KBM-7 (cell line): ENCODE results near the gene C3orf22.

Experiments
- DNase-seq: peaks from one replicate; pipeline ENCODE4 v3.0.0-alpha.2; 2015
- in situ Hi-C: fragments of 300-500 bp; cut with MboI; formaldehyde crosslinking; loops from 2 replicates; pipeline ENCODE4 v1.14.3; 2020; ENCODE audit warnings: low sequenced_read_pairs, low pct_unique_long_range_greater_than_20kb, mixed read lengths

C3orf22 gene

GRCh38 chr3:126533506-126533905, 25.2 kb downstream of the C3orf22 start:
- no peak for DNase-seq

GRCh38 chr3:126531051-126531330, 27.7 kb downstream of the C3orf22 start:
- in situ Hi-C loops = no loop called here
- DNase-seq = no peak

More at GRCh38 chr3:126533506-126533905, 25.2 kb downstream of the C3orf22 start:
- in situ Hi-C loops = no loop called here

- in situ Hi-C loops = no loop called here
- peak; percentile 94 for DNase-seq
Observed at GRCh38 chr3:126530171-126531050, 28.3 kb downstream of the C3orf22 start.

DNA sequence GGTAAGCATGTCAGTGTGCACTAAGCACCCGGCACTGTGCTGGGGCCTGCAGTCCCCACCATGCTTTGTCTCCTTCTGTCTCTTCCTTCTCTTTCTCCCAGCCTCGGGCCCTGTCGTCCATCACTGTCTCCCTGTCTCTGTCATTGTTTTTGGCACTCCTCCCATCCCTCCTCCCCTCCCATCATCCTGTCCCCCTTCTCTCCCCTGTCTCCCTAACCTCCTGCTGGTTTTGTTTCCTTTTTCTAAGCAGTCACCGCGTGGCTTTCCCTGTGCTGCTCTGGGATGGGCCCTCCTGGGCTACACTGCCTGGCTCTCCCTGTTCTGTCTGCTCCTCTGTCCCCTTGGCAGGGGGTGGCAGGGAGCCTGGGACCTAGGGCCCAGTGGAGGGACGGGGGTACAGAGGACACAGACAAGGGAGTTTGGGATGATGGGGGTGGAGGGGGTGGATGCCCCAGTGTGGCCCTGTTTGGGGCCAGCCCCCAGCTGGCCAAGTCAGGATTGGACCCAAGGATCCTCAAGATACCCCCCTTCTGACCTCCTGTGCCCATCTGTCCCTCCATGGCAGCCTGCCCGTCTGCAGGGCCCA, 29.1 kb downstream of the C3orf22 start:
- in situ Hi-C loops = no loop called here
- DNase-seq = peak; percentile 21

- peak; percentile 32 for DNase-seq
Observed at GRCh38 chr3:126528800-126529541, 29.8 kb downstream of the C3orf22 start.

GRCh38 chr3:126528419-126528799, 30.3 kb downstream of the C3orf22 start:
- in situ Hi-C loops = no loop called here
- no peak for DNase-seq

More at GRCh38 chr3:126528800-126529541, 29.8 kb downstream of the C3orf22 start:
- in situ Hi-C loops = no loop called here

- in situ Hi-C loops = no loop called here
- peak; percentile 43 for DNase-seq
Observed at GRCh38 chr3:126527455-126528211, 31.1 kb downstream of the C3orf22 start.

GRCh38 chr3:126527006-126527405, 31.7 kb downstream of the C3orf22 start:
- DNase-seq = no peak
- in situ Hi-C loops = no loop called here

DNA sequence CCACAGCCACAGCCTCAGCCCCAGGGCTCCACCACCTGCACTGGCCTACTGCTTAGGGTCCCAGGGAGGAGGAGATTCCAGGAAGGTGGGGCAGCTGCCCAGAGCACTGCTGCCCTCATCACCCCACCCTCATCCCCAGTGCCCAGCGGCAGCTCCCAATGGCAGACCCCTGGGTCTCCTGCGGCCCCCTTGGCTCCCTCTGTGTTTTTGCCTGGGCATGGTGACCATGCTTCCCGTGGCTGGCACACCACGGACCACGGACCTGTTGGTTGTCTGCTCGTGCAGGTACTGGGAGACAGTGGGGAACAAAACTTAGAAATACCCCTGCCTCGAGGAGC, 32.1 kb downstream of the C3orf22 start:
- DNase-seq = no peak
- in situ Hi-C loops = no loop called here

DNA sequence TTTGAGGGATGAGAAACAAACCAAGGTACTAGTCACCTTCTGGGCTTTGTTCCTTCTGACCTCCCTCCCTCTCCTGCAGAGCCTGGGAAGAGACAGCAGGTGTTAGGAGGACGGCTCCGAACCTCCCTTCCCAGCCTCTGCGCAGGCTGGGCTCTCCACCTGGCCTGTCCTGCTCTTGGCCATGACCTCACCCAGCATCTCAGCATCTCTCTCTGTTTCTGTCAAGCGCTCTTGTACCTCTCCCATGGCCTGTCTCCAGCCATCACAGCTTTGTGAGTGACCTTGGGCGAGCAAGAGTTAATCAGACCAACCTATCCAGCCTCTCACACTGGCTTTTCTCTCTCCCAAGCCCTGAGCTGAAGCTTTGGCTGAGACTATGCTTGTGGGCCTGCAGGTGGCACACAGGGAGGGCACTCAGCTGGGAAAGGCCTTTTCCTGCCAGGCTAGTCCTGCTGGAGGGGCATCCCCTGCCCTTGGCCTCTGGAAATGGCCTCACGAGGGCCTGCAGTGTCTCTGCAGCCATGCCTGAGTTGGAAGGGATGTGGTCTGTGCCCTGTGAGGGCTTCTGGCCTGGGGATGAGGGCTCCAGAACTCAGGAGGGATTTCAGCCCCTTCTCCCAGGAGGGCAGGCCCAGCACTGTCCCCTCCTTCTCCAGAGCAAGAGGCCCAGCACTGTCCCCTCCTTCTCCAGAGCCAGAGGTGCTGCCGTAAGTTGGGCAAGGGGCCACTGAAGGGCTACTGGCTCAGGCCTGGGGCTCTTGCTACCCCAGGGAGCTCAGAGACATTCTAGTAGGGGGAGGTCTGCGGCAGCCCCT, 32.7 kb downstream of the C3orf22 start:
- DNase-seq = no peak
- in situ Hi-C loops = no loop called here

- in situ Hi-C loops = no loop called here
- no peak for DNase-seq
Observed at GRCh38 chr3:126525091-126525852, 33.5 kb downstream of the C3orf22 start.

GRCh38 chr3:126524429-126524988, 34.2 kb downstream of the C3orf22 start:
- in situ Hi-C loops = no loop called here
- no peak for DNase-seq

GRCh38 chr3:126523745-126524428, 34.8 kb downstream of the C3orf22 start, which contains the start of gene CHST13:
Gene CHST13, plus strand, starts transcription at chr3:126524155. Its CDS starts 178 bp downstream, at chr3:126524333.
- in situ Hi-C loops = no loop called here
- peak; percentile 66 for DNase-seq

- peak; percentile 67 for DNase-seq
- in situ Hi-C loops = no loop called here
Observed at GRCh38 chr3:126522363-126522788, 36.4 kb downstream of the C3orf22 start.

DNA sequence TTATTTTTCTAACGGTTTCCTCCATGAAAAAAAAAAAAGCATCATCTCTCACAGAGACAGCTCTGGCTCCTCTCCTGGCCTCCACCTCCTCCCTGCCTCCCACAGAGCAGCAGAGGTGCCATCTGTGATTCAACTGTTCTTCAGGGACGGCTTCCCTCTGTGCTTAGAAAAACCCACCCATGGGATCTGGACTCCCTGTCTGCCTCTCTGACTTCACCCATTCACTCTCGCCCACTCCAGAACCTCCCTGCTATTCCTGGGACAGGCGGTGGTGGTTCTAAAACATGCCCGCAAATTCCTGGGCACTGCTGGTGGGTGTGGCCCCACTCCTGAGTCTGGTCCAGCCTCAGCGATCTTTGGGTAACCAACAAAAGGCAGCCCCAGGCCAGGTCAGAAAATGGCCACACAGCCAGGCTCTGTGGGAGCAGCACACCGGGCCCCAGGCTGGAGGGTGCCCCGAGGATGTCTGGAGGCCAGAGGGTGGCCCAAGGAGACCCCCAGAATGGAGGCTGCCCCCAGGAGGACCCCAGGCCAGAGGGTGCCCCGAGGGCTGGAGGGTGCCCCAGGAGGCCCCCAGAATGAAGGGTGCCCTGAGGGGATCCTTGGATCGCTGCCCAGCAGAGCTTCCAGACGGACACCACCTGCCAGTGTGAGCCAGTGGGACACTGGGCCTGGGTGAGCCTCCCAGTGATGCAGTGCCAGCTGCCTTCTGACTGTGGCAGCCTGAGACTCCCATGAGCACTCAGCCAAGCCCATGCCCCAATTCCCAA, 37.4 kb downstream of the C3orf22 start:
- DNase-seq = no peak
- in situ Hi-C loops = no loop called here
